Forelimb muscle (tissue), 1 donor: ENCODE measurements around the gene DHX57. TPM values are rescaled to one million over a fixed set of nuclear protein-coding genes. Genes with fewer than 3 reads are reported as not detected.
"Not testable (repeated sequence)": the region's sequence is repeated elsewhere in the genome, so short reads cannot be mapped to it uniquely, and the experiment has no call there.

ENCODE experiments used
- DNase-seq: peaks from one replicate; pipeline ENCODE4 v3.0.0-alpha.2; 2013; ENCODE audit warnings: low read depth
- polyA plus RNA-seq: library from polyadenylated mRNA; unstranded; fragments of 120-200 nt; gene quantifications from one replicate; pipeline ENCODE4 v1.2.1, GENCODE V29; 2013; ENCODE audit not compliant: insufficient read length

Gene DHX57
- polyA plus RNA-seq, 1 donor, result 17.0 TPM

GRCh38 chr2:38797953-38798352 is 77.8 kb downstream of the DHX57 start:
- DNase-seq, result no peak

DNA sequence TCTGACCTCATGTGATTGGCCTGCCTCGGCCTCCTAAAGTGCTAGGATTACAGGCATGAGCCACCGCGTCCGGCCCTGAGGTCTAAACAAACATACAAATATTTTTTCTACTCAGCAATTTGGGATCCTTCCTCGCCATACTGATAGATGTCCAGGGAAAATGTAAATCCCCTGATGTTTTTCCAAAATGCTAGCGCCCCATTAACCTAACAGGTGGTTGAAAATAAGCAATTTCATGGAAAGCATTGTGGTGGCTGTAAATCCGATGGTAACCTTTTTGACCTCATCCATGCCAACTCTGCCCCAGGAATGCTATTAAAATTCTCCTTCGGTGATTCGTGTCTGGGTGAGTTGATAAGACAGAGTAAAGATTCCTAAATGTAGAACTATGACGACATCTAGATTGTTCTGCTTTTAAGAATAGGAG is 78.5 kb downstream of the DHX57 start:
- DNase-seq, result no peak

GRCh38 chr2:38795016-38795415 is 80.7 kb downstream of the DHX57 start:
- not testable (repeated sequence) for DNase-seq

DNA sequence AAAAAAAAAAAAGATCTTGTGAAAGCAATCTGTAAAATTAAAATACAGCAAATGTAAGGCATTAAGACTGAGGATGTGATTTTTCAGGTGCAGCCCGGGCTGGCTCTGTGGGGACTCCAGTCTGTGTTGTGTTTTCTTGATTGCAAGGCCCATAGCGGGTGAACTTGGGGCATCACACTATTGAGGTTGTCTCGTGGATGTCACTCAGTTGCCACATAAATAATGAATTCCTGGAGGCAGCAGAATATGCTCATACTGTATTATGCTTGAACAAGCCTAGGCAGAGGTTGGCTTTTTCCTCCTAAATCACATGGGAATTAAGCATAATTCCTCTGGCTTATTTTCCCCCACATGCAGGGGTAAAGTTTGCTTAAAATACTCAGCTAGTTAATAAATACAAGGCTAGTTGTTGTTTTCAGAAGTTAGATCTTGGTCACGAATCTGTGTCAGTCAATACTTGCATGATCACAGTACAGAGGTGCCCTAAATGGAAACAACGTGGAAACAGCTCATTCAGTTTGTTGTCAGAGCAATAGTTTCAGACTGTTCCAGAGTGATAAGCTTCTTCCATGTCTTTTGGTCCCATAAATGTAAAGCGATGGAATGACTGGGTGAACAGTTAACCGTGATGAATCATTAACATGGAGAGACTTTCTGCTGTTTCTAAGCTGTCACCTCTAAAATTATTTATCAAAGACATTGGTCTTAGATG is 81.3 kb downstream of the DHX57 start:
- no peak for DNase-seq

- DNase-seq, result no peak
Measured at GRCh38 chr2:38793511-38793910, 82.2 kb downstream of the DHX57 start.

DNA sequence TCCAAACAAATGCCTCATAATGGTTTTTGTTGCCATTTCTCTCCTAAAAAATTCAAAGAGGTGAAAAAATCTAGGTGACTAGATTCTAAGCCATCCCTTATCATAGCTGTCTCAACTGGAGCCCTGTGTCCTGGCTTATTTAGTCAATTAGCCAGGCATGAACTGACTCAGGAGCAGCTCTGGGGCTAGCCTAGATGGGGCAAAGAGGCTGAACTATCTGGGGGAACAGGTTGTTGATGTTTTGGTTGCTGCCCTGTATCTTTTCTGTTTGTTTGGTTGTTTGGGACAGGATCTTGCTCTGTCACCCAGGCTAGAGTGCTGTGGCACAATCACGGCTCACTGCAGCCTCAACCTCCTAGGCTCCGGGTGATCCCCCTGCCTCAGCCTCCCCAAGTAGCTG is 83.0 kb downstream of the DHX57 start:
- no peak for DNase-seq

- not testable (repeated sequence) for DNase-seq
Measured at GRCh38 chr2:38792321-38792720, 83.4 kb downstream of the DHX57 start.

- no peak for DNase-seq
Measured at GRCh38 chr2:38791744-38792143, 84.0 kb downstream of the DHX57 start.

- DNase-seq, result no peak
Measured at GRCh38 chr2:38789691-38790090, 86.0 kb downstream of the DHX57 start.

DNA sequence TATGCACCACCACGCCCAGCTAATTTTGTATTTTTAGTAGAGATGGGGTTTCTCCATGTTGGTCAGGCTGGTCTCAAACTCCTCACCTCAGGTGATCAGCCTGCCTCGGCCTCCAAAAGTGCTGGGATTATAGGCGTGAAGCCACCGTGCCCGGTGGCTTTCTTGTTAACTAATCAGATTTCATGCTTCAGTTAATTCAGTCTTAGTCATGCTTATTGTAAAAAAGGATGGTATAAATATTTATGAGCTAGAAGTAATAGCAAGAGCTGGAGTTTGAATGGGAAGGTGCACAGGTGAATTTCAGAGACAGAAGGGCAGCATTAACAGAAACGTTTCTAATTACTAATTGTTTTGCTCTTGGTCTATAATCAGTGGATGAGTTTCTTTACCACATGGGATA is 87.4 kb downstream of the DHX57 start:
- DNase-seq, result no peak

DNA sequence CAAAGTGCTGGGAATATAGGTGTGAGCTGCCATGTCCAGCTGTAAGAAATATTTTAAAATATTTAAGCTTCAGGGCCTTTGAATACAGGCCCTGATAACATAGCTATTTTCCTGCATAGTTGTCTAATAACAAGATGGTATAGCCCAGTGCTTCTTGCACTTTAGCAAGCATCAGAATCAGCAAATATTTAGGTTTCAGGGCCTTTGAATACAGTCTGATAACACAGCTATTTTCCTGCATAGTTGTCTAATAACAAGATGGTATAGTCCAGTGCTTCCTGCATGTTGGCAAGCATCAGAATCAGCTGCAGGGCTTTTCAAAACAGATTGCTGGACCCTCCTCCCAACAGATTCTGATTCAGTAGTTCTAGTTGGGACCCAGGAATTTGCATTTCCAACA is 92.1 kb downstream of the DHX57 start:
- no peak for DNase-seq

DNA sequence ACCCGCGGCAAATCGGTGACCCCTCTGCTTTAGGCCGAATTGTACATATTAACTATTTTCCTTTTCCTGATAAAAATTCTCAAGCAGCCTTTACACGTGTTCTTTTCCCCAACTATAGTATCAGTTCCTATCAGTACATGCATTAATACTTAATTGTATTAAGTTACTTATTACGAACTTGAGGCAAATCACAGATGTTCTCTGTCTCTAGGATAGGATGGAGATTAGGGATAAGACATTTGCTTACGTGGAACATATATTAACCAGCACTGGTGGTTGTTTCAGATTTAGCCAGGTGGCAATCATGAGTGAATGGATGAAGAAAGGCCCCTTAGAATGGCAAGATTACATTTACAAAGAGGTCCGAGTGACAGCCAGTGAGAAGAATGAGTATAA is 97.0 kb downstream of the DHX57 start:
- no peak for DNase-seq

DNA sequence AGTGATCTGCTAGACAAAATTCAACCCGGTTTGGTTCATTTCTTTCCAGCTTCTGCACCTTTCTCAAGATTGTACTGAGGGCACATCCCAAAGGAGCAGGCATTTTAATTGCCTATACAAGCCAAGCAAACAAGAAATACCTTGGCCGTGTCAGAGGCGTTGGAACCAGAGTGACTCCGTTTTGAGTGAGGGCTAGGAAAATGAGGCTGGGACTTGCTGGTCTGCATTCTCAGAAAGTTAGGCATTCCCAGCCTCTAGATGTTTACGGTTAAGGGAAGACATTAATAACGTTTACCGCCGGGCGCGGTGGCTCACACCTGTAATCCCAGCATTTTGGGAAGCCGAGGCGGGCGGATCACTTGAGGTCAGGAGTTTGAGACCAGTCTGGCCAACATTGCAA is 99.2 kb downstream of the DHX57 start:
- DNase-seq, result no peak

DNA sequence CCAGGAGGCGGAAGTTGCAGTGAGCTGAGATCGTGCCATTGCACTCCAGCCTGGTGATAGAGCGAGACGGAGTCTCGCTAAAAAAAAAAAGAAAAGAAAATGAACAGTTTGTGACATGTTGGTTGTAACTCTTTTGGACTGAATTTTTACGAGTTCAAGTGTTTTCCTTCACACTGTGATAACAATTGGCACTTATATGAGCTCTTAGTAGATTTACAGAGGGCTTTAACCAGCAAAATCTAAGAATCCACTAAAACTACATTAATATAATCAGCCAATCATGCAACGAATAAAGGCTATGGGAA is 99.9 kb downstream of the DHX57 start:
- no peak for DNase-seq

DNA sequence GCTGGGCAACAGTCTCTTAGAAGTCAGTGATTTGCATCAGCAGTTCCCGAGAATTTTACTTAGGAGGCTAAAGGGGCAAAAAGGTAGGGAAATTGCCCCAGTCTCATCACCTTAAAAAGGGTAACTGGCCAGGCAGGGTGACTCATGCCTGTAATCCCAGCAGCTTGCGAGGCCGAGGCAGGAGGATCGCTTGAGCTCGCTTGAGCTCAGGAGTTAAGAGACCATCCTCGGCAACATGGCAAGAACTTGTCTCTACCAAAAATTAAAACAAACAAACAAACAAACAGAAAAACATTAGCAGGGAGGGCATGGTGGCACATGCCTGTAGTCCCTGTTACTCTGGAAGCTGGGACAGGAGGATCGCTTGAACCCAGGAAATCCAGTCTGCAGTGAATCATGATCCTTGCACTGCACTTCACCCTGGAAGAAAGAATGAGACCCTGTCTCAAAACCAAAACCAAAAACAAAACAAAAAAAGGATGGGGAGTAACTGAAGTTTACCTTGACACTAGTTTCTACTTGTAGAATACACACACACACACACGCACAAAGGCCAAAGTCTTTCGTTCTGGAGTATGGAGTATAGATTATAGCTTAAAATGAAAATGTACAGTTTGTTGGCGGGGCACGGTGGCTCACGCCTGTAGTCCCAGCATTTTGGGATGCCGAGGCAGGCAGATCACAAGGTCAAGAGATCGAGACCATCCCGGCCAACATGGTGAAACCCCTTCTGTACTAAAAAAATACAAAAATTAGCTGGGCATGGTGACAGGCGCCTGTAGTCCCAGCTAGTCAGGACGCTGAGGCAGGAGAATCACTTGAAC is 100.4 kb downstream of the DHX57 start:
- no peak for DNase-seq

GRCh38 chr2:38771632-38772031 is 104.1 kb downstream of the DHX57 start:
- DNase-seq, result no peak

- DNase-seq, result no peak
Measured at GRCh38 chr2:38765551-38765950, 110.2 kb downstream of the DHX57 start.

DNA sequence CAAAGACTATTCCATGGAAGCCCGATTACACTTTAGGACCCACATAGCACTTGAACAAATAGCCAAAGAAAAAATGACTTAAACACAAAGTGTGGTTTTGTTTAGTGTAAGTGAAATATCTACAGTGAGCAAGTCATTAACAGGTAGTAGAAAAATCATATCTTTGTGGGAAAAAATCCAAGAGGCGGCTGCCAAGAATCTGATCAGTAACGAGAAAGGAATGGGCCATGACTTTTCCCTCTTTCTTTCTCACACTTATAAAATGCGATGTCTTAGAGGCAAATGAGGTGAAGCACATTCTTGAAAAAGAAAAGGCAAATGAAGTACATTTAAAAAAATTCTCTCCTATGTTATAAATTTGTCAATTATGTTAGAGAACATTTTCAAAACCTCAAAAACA is 110.6 kb downstream of the DHX57 start:
- DNase-seq, result no peak

DNA sequence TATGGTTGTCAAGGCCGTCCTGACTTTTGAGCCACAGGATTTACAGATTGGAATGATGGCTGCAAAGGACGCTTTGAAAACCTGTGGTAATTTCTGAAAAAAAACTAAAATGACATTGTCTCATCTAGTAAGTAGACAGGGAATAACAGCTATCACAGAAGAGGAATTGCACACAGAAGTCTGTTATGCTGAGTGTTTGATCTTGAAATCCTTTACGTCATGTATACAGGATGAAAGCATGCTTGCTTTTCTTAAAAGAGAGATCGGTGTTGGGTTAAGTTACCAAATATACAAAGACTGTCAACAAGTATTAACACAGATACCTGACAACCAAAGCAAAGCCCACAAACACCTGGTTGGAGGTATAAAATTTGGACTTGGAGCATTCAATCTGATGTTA is 112.0 kb downstream of the DHX57 start:
- DNase-seq, result no peak

- DNase-seq, result no peak
Measured at GRCh38 chr2:38763228-38763627, 112.5 kb downstream of the DHX57 start.

DNA sequence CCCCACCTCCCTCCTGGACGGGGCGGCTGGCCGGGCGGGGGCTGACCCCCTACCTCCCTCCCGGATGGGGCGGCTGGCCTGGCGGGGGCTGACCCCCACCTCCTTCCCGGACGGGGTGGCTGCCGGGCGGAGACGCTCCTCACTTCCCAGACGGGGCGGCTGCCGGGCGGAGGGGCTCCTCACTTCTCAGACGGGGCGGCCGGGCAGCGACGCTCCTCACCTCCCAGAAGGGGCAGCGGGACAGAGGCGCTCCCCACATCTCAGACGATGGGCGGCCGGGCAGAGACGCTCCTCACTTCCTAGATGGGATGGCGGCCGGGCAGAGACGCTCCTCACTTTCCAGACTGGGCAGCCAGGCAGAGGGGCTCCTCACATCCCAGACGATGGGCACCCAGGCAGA is 119.8 kb downstream of the DHX57 start:
- not testable (repeated sequence) for DNase-seq

GRCh38 chr2:38754506-38754905 is 121.2 kb downstream of the DHX57 start:
- DNase-seq, result no peak

DNA sequence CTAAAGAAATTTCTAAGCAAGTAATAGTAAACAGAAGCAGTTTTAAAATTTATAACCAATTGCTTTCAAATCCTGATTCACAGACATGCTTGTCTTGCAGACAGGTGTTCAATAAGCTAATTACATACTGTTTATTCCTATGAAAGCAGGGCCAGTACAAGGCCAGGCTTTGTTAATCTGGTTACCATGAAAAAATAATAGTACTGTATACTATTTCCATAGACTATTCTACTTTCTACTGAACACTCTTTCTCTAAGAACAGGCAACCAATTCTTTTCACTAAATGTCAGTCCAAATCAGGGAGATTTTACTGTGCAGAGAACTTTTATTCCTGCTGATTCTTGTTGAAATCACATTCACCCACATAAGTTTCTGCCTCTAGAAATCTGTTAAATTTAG is 121.7 kb downstream of the DHX57 start:
- DNase-seq, result no peak
